ENCODE results near the gene FIBCD1. TPM values are rescaled to one million over a fixed set of nuclear protein-coding genes. Genes with fewer than 3 reads are reported as not detected.

FIBCD1 gene
- total RNA-seq, 2 experiments from 2014 or later, result not detected

- no peak for DNase-seq (ENCODE audit: low spot score)
- POLR2A ChIA-PET, result interaction anchor here (0.6 kb wide), 2 partner anchors 215 to 412 kb away, joined by 3 to 4 read pairs; no protein-coding TSS in a partner anchor
- no peaks in the 10 kb centered on the region for H3K79me2 ChIP-seq (ENCODE audit: insufficient read depth, low read depth, low read length)
- intact Hi-C loops (cut with micrococcal nuclease; ENCODE audit: unreplicated experiment), result no loop called here
- CTCF ChIA-PET (ENCODE audit: unreplicated experiment), result no interaction called here
- no peaks in the 10 kb centered on the region for H4K20me1 ChIP-seq (ENCODE audit: insufficient read depth, low read length)
- H3K36me3 ChIP-seq (ENCODE audit: insufficient read depth, low read length), result no peaks in the 10 kb centered on the region
- H3K4me2 ChIP-seq (ENCODE audit: low read length), result no peak overlapping the region
- no peaks in the 10 kb centered on the region for H3K9me2 ChIP-seq (ENCODE audit: insufficient read depth, low read length)
- TF ChIP-seq CTCF (conservative IDR thresholded peaks at IDR 0.05; ENCODE audit: low read length) (no peak), EZH2phosphoT487 (IDR thresholded peaks at IDR 0.05; ENCODE audit: borderline replicate concordance, low read depth, low read length) (no peak)
- H3K4me1 ChIP-seq (ENCODE audit: insufficient read depth, low read length, poor library complexity, severe bottlenecking), result no peaks in the 10 kb centered on the region
- no peak overlapping the region for H3K27ac ChIP-seq (ENCODE audit: low read depth, low read length, poor library complexity, severe bottlenecking)
- H2AFZ ChIP-seq (ENCODE audit: low read length), result no peak overlapping the region
- H3K9me3 ChIP-seq (ENCODE audit: low read length), result no peaks in the 10 kb centered on the region
- no peak overlapping the region for H3K4me3 ChIP-seq (ENCODE audit: low read depth, low read length, poor library complexity, severe bottlenecking)
- BruUV-seq (replicated peaks), result no TSS peak
Measured at GRCh38 chr9:130906735-130907416, 32.2 kb downstream of the FIBCD1 start.

- TF ChIP-seq CTCF (conservative IDR thresholded peaks at IDR 0.05; ENCODE audit: low read length) (no peak), EZH2phosphoT487 (IDR thresholded peaks at IDR 0.05; ENCODE audit: borderline replicate concordance, low read depth, low read length) (no peak)
- Histone ChIP-seq H3K79me2 (ENCODE audit: insufficient read depth, low read depth, low read length) (no peaks in the 10 kb centered on the region), H3K9me3 (ENCODE audit: low read length) (no peaks in the 10 kb centered on the region), H3K27ac (ENCODE audit: low read depth, low read length, poor library complexity, severe bottlenecking) (no peak overlapping the region), H3K9me2 (ENCODE audit: insufficient read depth, low read length) (no peaks in the 10 kb centered on the region), H2AFZ (ENCODE audit: low read length) (no peak overlapping the region), H4K20me1 (ENCODE audit: insufficient read depth, low read length) (no peaks in the 10 kb centered on the region), H3K4me1 (ENCODE audit: insufficient read depth, low read length, poor library complexity, severe bottlenecking) (no peaks in the 10 kb centered on the region), H3K36me3 (ENCODE audit: insufficient read depth, low read length) (no peaks in the 10 kb centered on the region), H3K4me2 (ENCODE audit: low read length) (no peak overlapping the region), H3K4me3 (ENCODE audit: low read depth, low read length, poor library complexity, severe bottlenecking) (no peak overlapping the region)
- intact Hi-C loops (cut with micrococcal nuclease; ENCODE audit: unreplicated experiment), result no loop called here
- POLR2A ChIA-PET, result no interaction called here
- no peak for DNase-seq (ENCODE audit: low spot score)
- BruUV-seq (replicated peaks), result no TSS peak
- CTCF ChIA-PET (ENCODE audit: unreplicated experiment), result no interaction called here
Measured at GRCh38 chr9:130905902-130906734, 32.9 kb downstream of the FIBCD1 start.

All from OCI-LY7 (cell line).